ENCODE results near the gene CHST8.

CHST8 gene

GRCh38 chr19:33770107-33770506, 148.4 kb downstream of the CHST8 start:
- no peaks in the 10 kb centered on the region for H3K4me1 Mint-ChIP-seq (ENCODE audit: low read depth)
- H3K27me3 Mint-ChIP-seq: peaks cover 9% of the 10 kb centered on the region
- no peaks in the 10 kb centered on the region for H3K9me3 Mint-ChIP-seq (ENCODE audit: low read depth)

GRCh38 chr19:33771384-33772101, 149.8 kb downstream of the CHST8 start:
- H3K9me3 Mint-ChIP-seq (ENCODE audit: low read depth): no peaks in the 10 kb centered on the region
- no peak overlapping the region for H3K4me3 Mint-ChIP-seq
- H3K27ac Mint-ChIP-seq: no peak overlapping the region
- H3K27me3 Mint-ChIP-seq: peaks cover 9% of the 10 kb centered on the region
- H3K36me3 Mint-ChIP-seq: no peaks in the 10 kb centered on the region
- no peaks in the 10 kb centered on the region for H3K4me1 Mint-ChIP-seq (ENCODE audit: low read depth)

More at GRCh38 chr19:33770107-33770506, 148.4 kb downstream of the CHST8 start:
- Mint-ChIP-seq H3K27ac (no peak overlapping the region), H3K36me3 (no peaks in the 10 kb centered on the region), H3K4me3 (no peak overlapping the region)

- no peaks in the 10 kb centered on the region for H3K36me3 Mint-ChIP-seq
- no peaks in the 10 kb centered on the region for H3K4me1 Mint-ChIP-seq (ENCODE audit: low read depth)
- no peak overlapping the region for H3K27ac Mint-ChIP-seq
- H3K4me3 Mint-ChIP-seq: no peak overlapping the region
- H3K9me3 Mint-ChIP-seq (ENCODE audit: low read depth): no peaks in the 10 kb centered on the region
- H3K27me3 Mint-ChIP-seq: peaks cover 9% of the 10 kb centered on the region
Measured at GRCh38 chr19:33772102-33772857, 150.5 kb downstream of the CHST8 start.

GRCh38 chr19:33772858-33773180, 151.1 kb downstream of the CHST8 start:
- H3K4me1 Mint-ChIP-seq (ENCODE audit: low read depth): no peaks in the 10 kb centered on the region

GRCh38 chr19:33773704-33774624, 152.2 kb downstream of the CHST8 start:
- H3K27me3 Mint-ChIP-seq: peaks cover 11% of the 10 kb centered on the region
- H3K27ac Mint-ChIP-seq: no peak overlapping the region
- H3K4me3 Mint-ChIP-seq: no peak overlapping the region
- peaks cover 6% of the 10 kb centered on the region for H3K4me1 Mint-ChIP-seq (ENCODE audit: low read depth)
- no peaks in the 10 kb centered on the region for H3K36me3 Mint-ChIP-seq
- H3K9me3 Mint-ChIP-seq (ENCODE audit: low read depth): no peaks in the 10 kb centered on the region

More at GRCh38 chr19:33772858-33773180, 151.1 kb downstream of the CHST8 start:
- Mint-ChIP-seq H3K27me3 (peaks cover 5% of the 10 kb centered on the region), H3K4me3 (no peak overlapping the region), H3K36me3 (no peaks in the 10 kb centered on the region), H3K9me3 (ENCODE audit: low read depth) (no peaks in the 10 kb centered on the region), H3K27ac (no peak overlapping the region)

- Mint-ChIP-seq H3K4me1 (ENCODE audit: low read depth) (peaks cover 10% of the 10 kb centered on the region), H3K9me3 (ENCODE audit: low read depth) (no peaks in the 10 kb centered on the region), H3K27me3 (peaks cover 15% of the 10 kb centered on the region), H3K4me3 (no peak overlapping the region), H3K36me3 (no peaks in the 10 kb centered on the region), H3K27ac (no peak overlapping the region)
Measured at GRCh38 chr19:33774751-33775150, 153.0 kb downstream of the CHST8 start.

GRCh38 chr19:33775731-33776487, 154.2 kb downstream of the CHST8 start:
- H3K9me3 Mint-ChIP-seq (ENCODE audit: low read depth): no peaks in the 10 kb centered on the region
- H3K27me3 Mint-ChIP-seq: peaks cover 22% of the 10 kb centered on the region
- H3K36me3 Mint-ChIP-seq: no peaks in the 10 kb centered on the region
- H3K4me3 Mint-ChIP-seq: no peak overlapping the region
- H3K4me1 Mint-ChIP-seq (ENCODE audit: low read depth): peaks cover 11% of the 10 kb centered on the region
- H3K27ac Mint-ChIP-seq: no peak overlapping the region

GRCh38 chr19:33777351-33777750, 155.6 kb downstream of the CHST8 start:
- no peak overlapping the region for H3K4me3 Mint-ChIP-seq
- no peaks in the 10 kb centered on the region for H3K36me3 Mint-ChIP-seq
- no peak overlapping the region for H3K27ac Mint-ChIP-seq
- peaks cover 22% of the 10 kb centered on the region for H3K27me3 Mint-ChIP-seq
- peaks cover 11% of the 10 kb centered on the region for H3K4me1 Mint-ChIP-seq (ENCODE audit: low read depth)
- no peaks in the 10 kb centered on the region for H3K9me3 Mint-ChIP-seq (ENCODE audit: low read depth)

- Mint-ChIP-seq H3K27me3 (peaks cover 22% of the 10 kb centered on the region), H3K36me3 (no peaks in the 10 kb centered on the region), H3K4me3 (no peak overlapping the region), H3K4me1 (ENCODE audit: low read depth) (peaks cover 11% of the 10 kb centered on the region), H3K9me3 (ENCODE audit: low read depth) (no peaks in the 10 kb centered on the region), H3K27ac (no peak overlapping the region)
Measured at GRCh38 chr19:33777753-33778088, 156.0 kb downstream of the CHST8 start.

- Mint-ChIP-seq H3K27me3 (peaks cover 23% of the 10 kb centered on the region), H3K27ac (no peak overlapping the region), H3K9me3 (ENCODE audit: low read depth) (no peaks in the 10 kb centered on the region), H3K4me3 (peak overlapping the region; percentile 64), H3K36me3 (no peaks in the 10 kb centered on the region), H3K4me1 (ENCODE audit: low read depth) (peaks cover 11% of the 10 kb centered on the region)
Measured at GRCh38 chr19:33778089-33778791, 156.5 kb downstream of the CHST8 start.

GRCh38 chr19:33779849-33780248, 158.1 kb downstream of the CHST8 start:
- H3K4me3 Mint-ChIP-seq: no peak overlapping the region
- no peaks in the 10 kb centered on the region for H3K36me3 Mint-ChIP-seq
- H3K27ac Mint-ChIP-seq: no peak overlapping the region
- H3K4me1 Mint-ChIP-seq (ENCODE audit: low read depth): peaks cover 11% of the 10 kb centered on the region
- peaks cover 24% of the 10 kb centered on the region for H3K27me3 Mint-ChIP-seq
- H3K9me3 Mint-ChIP-seq (ENCODE audit: low read depth): no peaks in the 10 kb centered on the region

- H3K36me3 Mint-ChIP-seq: no peaks in the 10 kb centered on the region
- H3K4me1 Mint-ChIP-seq (ENCODE audit: low read depth): peaks cover 11% of the 10 kb centered on the region
- no peaks in the 10 kb centered on the region for H3K9me3 Mint-ChIP-seq (ENCODE audit: low read depth)
- no peak overlapping the region for H3K4me3 Mint-ChIP-seq
- peaks cover 24% of the 10 kb centered on the region for H3K27me3 Mint-ChIP-seq
- H3K27ac Mint-ChIP-seq: no peak overlapping the region
Measured at GRCh38 chr19:33780251-33780650, 158.5 kb downstream of the CHST8 start.

- Mint-ChIP-seq H3K4me1 (ENCODE audit: low read depth) (peaks cover 11% of the 10 kb centered on the region), H3K9me3 (ENCODE audit: low read depth) (no peaks in the 10 kb centered on the region), H3K36me3 (no peaks in the 10 kb centered on the region), H3K27ac (no peak overlapping the region), H3K27me3 (peaks cover 24% of the 10 kb centered on the region), H3K4me3 (no peak overlapping the region)
Measured at GRCh38 chr19:33780746-33781145, 159.0 kb downstream of the CHST8 start.

- Mint-ChIP-seq H3K36me3 (no peaks in the 10 kb centered on the region), H3K4me1 (ENCODE audit: low read depth) (peaks cover 11% of the 10 kb centered on the region), H3K4me3 (no peak overlapping the region), H3K9me3 (ENCODE audit: low read depth) (no peaks in the 10 kb centered on the region), H3K27me3 (peaks cover 22% of the 10 kb centered on the region), H3K27ac (no peak overlapping the region)
Measured at GRCh38 chr19:33781415-33781935, 159.7 kb downstream of the CHST8 start.

All from activated naive CD8-positive, alpha-beta T cell (primary cell).